Osteoblast (primary cell): ENCODE measurements around the gene SORL1. TPM values are rescaled to one million over a fixed set of nuclear protein-coding genes. Genes with fewer than 3 reads are reported as not detected.

Experiments used
- DNase-seq: peaks from one replicate; pipeline ENCODE4 v3.0.0; 2011; ENCODE audit warnings: low spot score, mixed read lengths; ENCODE audit not compliant: insufficient read length; ENCODE audit errors: missing footprints
- H2AFZ ChIP-seq: 2 replicates; pipeline ENCODE4 v1.6.0; 2011; ENCODE audit warnings: mild to moderate bottlenecking, low read length
- H3K27ac ChIP-seq: 2 replicates; pipeline ENCODE4 v1.5.1; 2011; ENCODE audit warnings: mild to moderate bottlenecking, low read depth, low read length, moderate library complexity
- H3K27me3 ChIP-seq: 2 replicates; pipeline ENCODE4 v1.6.0; 2012; ENCODE audit warnings: mild to moderate bottlenecking, control low read depth, inconsistent platforms, low read length, moderate library complexity; ENCODE audit not compliant: insufficient read depth
- H3K36me3 ChIP-seq: 2 replicates; pipeline ENCODE4 v1.5.1; 2011; ENCODE audit warnings: mild to moderate bottlenecking, low read length, control low read depth, moderate library complexity; ENCODE audit not compliant: insufficient read depth
- H3K4me1 ChIP-seq: 2 replicates; pipeline ENCODE4 v1.5.1; 2011; ENCODE audit warnings: mild to moderate bottlenecking, low read length, control low read depth, moderate library complexity; ENCODE audit not compliant: insufficient read depth
- H3K4me2 ChIP-seq: 2 replicates; pipeline ENCODE4 v1.6.0; 2011; ENCODE audit warnings: mild to moderate bottlenecking, low read length; ENCODE audit not compliant: insufficient read depth
- H3K4me3 ChIP-seq: fragments of 200-600 bp; sonication (generic); 3 replicates; pipeline ENCODE4 v1.5.1; 2012; ENCODE audit warnings: mild to moderate bottlenecking, low read length, inconsistent platforms; ENCODE audit not compliant: insufficient read depth
- H3K79me2 ChIP-seq: 2 replicates; pipeline ENCODE4 v1.6.0; 2012; ENCODE audit warnings: mild to moderate bottlenecking, low read length, control low read depth, inconsistent platforms; ENCODE audit not compliant: insufficient read depth
- H3K9me3 ChIP-seq: 2 replicates; pipeline ENCODE4 v1.5.1; 2011; ENCODE audit warnings: low read depth, low read length, control low read depth
- H4K20me1 ChIP-seq: 2 replicates; pipeline ENCODE4 v1.6.0; 2012; ENCODE audit warnings: mild to moderate bottlenecking, low read length, control low read depth; ENCODE audit not compliant: insufficient read depth
- CTCF ChIP-seq: IDR thresholded peaks from 2 replicates; pipeline ENCODE4 v1.5.1; 2011; ENCODE audit warnings: mild to moderate bottlenecking, low read depth, low read length, moderate library complexity; ENCODE audit errors: extremely low read depth
- total RNA-seq: library from RNA; depleted of rRNA; stranded (reverse); fragments of >200 nt; gene quantifications from 2 replicates; pipeline ENCODE4 v1.2.3, GENCODE V29; 2012

SORL1 gene
- total RNA-seq, 1 donor, result 0.36 TPM

- H3K4me3 ChIP-seq, result no peak overlapping the region
- H3K27ac ChIP-seq, result no peak overlapping the region
- peaks cover 64% of the 10 kb centered on the region for H3K27me3 ChIP-seq
- no peaks in the 10 kb centered on the region for H3K4me1 ChIP-seq
- H2AFZ ChIP-seq, result no peak overlapping the region
- H3K4me2 ChIP-seq, result no peak overlapping the region
- no peak for DNase-seq
- H4K20me1 ChIP-seq, result no peaks in the 10 kb centered on the region
- H3K36me3 ChIP-seq, result no peaks in the 10 kb centered on the region
- no peaks in the 10 kb centered on the region for H3K9me3 ChIP-seq
- TF ChIP-seq CTCF, result no peak
- no peaks in the 10 kb centered on the region for H3K79me2 ChIP-seq
These were observed 156.5 kb downstream of the SORL1 start for GRCh38 chr11:121608545-121609098.

- no peak overlapping the region for H3K4me2 ChIP-seq
- H3K79me2 ChIP-seq, result no peaks in the 10 kb centered on the region
- H3K4me3 ChIP-seq, result no peak overlapping the region
- no peaks in the 10 kb centered on the region for H4K20me1 ChIP-seq
- no peak for TF ChIP-seq CTCF
- DNase-seq, result no peak
- no peak overlapping the region for H2AFZ ChIP-seq
- no peaks in the 10 kb centered on the region for H3K9me3 ChIP-seq
- peaks cover 49% of the 10 kb centered on the region for H3K27me3 ChIP-seq
- peaks cover 1% of the 10 kb centered on the region for H3K4me1 ChIP-seq
- H3K27ac ChIP-seq, result no peak overlapping the region
- no peaks in the 10 kb centered on the region for H3K36me3 ChIP-seq
These were observed 158.6 kb downstream of the SORL1 start for GRCh38 chr11:121610706-121611105.

GRCh38 chr11:121611242-121611641 lies 159.1 kb downstream of the SORL1 start:
- no peak for DNase-seq
- Histone ChIP-seq H3K36me3 (no peaks in the 10 kb centered on the region), H3K9me3 (no peaks in the 10 kb centered on the region), H4K20me1 (no peaks in the 10 kb centered on the region), H3K4me1 (peaks cover 4% of the 10 kb centered on the region), H3K27ac (no peak overlapping the region), H2AFZ (no peak overlapping the region), H3K4me2 (no peak overlapping the region), H3K4me3 (no peak overlapping the region), H3K79me2 (no peaks in the 10 kb centered on the region), H3K27me3 (peaks cover 49% of the 10 kb centered on the region)
- no peak for TF ChIP-seq CTCF

- no peaks in the 10 kb centered on the region for H3K79me2 ChIP-seq
- H3K4me1 ChIP-seq, result peaks cover 8% of the 10 kb centered on the region
- no peak overlapping the region for H3K27ac ChIP-seq
- no peak for DNase-seq
- no peak overlapping the region for H2AFZ ChIP-seq
- TF ChIP-seq CTCF, result no peak
- H4K20me1 ChIP-seq, result no peaks in the 10 kb centered on the region
- peaks cover 39% of the 10 kb centered on the region for H3K27me3 ChIP-seq
- H3K36me3 ChIP-seq, result no peaks in the 10 kb centered on the region
- H3K4me3 ChIP-seq, result no peak overlapping the region
- no peaks in the 10 kb centered on the region for H3K9me3 ChIP-seq
- no peak overlapping the region for H3K4me2 ChIP-seq
These were observed 161.6 kb downstream of the SORL1 start for GRCh38 chr11:121613724-121614123.
